Activated CD4-positive, CD25-positive, alpha-beta regulatory T cell treated with anti-CD3 and anti-CD28 coated beads, Interleukin-2, amount 50 U/mL, for 72 hours (primary cell): ENCODE results near the gene WDR55.
"Not testable (repeated sequence)": the region's sequence is repeated elsewhere in the genome, so short reads cannot be mapped to it uniquely, and the experiment has no call there.

Source experiments
- DNase-seq: peaks from one replicate; pipeline ENCODE4 v3.0.0; 2021

WDR55 gene

GRCh38 chr5:140713562-140714094 is 48.9 kb downstream of the WDR55 start:
- DNase-seq = no peak

- not testable (repeated sequence) for DNase-seq
Observed at GRCh38 chr5:140716238-140716637, 51.5 kb downstream of the WDR55 start.

- DNase-seq = no peak
Observed at GRCh38 chr5:140718266-140718592, 53.5 kb downstream of the WDR55 start.

GRCh38 chr5:140720738-140721137 is 56.0 kb downstream of the WDR55 start:
- not testable (repeated sequence) for DNase-seq

GRCh38 chr5:140721395-140721794 is 56.7 kb downstream of the WDR55 start:
- not testable (repeated sequence) for DNase-seq
